Dedifferentiated amniotic fluid mesenchymal stem cell (primary cell): ENCODE measurements around the gene GPX4.
A peak's percentile ranks its signal among the peaks of the same experiment; 100 is the strongest.

Experiments
- DNase-seq: peaks from one replicate; pipeline ENCODE4 v3.0.0-alpha.2; 2016; ENCODE audit errors: extremely low spot score

Gene GPX4

DNA sequence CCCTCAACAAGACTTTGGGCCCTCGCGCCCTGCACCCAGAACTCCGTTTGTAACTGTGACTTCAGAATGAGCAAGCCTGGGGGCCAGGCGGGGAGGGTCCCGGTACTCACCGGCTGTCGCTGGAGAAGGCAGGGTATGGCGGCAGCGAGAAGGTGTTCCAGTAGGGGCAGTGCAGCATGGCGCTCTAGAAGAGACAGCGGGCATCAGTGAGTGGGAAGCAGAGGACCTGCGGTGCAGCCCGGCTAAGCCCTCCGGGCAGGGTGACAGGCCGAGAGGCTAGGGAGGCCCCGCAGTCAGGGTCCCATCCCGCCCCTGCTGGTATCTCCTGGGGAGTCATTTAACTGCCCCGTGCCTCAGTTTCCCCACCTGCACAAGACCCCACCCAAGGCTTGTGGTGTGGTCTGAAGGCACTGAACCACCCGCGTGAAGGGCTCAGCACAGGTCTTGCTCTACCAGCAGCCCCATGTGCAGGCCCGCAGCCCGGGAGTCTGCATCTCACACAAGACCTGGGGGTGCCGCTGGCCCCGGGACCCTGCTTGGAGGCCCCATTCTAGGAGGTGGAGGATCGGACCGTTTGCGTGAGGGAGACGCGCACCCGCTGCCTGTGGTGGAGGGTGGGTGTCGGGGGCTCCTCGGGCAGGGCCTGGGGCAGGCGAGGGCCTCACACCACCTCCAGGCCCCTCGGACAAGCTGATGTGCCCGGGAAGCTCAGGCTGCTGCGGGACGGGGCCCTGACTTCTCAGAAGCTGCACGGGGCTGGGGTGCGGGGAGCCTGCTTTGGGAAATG is 45.7 kb downstream of the GPX4 start:
- DNase-seq, result no peak

DNA sequence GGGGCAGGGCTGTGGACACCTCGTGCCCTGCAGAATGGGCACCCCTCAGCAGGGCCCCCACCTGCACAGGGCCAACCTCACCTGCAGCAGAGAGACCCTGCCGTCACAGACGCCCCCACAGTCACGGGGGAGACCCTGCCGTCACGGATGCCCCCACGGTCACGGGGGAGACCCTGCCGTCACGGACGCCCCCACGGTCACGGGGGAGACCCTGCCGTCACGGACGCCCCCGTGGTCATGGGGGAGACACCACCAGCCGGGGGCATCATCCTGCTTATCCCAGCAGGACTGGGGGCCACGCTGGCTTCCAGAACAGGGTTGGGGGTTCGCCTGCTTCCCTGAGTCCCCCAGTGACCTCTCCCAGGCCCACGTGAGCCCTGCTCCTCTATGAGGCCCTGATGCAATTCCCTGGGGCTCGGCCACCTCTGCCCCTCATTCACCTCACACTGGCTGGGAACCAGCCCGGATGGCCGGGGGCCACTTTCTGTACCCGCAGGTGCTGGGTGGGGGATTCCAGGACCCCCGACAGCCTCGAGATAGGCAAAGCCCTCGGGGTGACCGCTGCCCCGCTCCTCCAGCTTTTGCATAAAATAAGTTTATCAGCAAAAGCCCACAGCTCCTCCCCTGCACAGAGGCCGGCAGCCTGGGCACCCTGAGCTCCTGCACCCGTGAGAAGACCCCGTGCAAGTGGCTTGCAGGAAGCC is 46.7 kb downstream of the GPX4 start:
- DNase-seq, result no peak

- no peak for DNase-seq
These were observed 47.4 kb downstream of the GPX4 start for GRCh38 chr19:1151037-1151724.

DNA sequence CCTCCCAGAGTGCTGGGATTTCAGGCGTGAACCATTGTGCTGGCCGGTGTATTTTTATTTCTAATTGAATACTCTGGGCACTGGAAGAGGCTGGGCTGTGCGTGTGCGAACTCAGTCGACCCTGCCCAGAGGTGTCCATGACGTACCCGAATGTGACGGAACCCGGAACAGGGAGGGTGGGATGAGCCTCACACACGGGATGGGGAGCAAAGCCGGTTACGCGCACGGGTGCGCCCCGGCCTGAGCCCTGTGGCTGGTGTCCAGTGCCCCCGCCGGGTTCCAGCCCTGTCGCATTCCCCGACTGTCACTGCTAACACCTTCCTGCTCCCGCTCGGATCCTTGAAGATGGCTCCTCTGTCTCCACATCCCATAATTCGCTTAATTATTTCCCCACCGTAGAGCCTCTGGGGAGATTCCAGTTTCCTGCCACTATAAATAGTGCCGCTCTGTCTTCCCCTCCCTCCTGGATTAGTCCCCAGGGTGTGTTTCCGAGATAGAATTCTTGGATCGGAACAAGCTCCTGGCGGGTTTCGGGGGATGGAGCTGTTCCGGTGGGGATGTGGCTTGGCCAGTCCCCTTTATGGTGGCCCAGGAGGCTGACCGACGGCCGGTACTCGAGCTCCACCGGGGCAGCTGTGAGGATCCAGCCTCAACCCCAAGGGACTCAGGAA is 48.3 kb downstream of the GPX4 start:
- no peak for DNase-seq

DNA sequence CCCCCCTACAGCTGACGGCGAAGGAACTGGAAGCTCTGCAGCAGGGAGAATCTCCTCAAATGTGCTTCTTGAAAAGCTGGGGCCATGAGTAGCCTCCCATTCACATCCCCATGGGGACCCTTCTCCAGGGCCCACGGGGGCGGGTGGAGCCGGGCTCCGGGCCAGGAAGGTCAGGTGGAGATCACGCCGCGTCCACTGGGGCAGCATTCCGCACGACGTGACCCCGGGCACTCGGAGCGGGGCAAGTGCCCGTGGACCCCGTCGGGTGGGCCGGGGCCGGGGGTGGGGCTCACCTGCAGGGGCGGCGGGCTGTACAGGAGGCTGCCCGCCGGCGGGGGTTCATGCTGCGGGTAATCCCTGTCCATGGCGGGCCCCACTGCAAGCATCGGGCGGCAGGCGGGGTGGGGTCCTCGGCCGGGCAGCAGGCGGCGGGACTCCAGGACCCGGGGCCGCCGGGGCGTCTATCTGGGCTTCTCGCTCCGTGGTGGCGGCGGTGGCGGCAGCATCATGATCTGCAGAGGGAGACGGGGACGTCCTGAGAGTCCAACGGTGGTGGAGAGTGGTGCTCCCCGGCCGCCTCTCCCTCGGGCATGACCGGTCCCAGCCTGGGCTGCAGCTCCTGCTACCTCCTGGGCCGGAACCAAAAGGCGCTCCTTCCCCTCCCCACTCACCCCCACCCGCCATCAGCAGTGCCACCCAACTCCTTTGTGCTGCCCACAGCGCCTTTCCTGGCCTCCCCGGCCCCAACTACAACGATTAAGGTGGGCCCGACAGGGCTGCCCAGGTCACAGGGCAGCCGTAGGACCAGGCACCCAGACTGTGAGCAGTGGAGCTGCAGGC is 50.3 kb downstream of the GPX4 start:
- no peak for DNase-seq

DNA sequence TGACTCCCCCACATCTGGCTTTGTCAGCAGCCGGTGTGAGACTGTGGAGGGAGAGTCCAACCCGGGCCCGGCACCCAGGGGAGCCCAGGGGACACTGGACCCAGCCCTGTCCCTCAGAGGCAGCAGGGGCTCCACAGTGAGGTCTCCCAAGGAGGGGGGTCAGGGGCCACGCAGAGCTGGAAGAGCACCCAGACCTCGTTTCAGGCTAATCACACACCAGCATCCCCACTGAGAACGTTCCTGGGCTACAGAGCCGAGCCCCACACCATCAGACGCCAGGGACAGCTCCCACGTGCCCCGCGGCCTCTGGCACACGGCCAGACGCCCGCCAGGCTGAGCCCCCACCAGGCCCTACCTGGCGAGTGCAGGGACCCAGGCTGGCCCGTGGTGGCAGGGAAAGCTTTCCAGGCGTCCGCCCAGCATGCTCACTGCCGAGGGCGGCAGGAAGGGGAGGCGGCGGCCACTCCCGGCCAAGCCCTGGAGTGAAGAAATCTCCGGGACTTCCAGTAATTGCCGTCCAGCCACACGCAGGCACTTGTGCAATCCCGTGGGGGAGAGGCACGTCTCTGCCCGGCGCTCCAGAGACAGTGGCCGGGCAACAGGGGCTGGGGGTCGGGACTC is 51.0 kb downstream of the GPX4 start:
- peak; percentile 86 for DNase-seq

GRCh38 chr19:1155352-1156304 is 51.8 kb downstream of the GPX4 start:
- DNase-seq, result no peak
